Measurements from ENCODE around the gene TMEM134.

DNA sequence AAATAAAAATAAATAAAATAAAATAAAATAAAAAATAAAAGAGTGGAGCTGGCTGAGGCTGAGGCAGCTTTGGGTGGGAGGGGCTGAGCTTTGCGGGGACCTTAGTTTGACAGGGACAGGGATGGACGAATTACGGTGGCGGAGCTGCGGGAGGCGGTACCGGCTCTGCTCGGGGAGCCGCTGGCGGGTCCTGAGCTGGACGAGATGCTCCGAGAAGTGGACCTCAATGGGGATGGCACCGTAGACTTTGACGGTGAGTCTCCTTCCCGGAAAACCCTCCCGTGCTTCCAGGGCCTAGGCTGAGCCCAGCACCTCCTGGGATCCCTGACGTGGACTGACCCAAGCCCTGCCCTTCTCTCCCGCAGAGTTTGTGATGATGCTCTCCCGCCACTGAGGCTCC lies 10.8 kb downstream of the TMEM134 start:
- TF ChIP-seq POLR2A (IDR thresholded peaks at IDR 0.05): no peak
- TF ChIP-seq, protein P1, sequence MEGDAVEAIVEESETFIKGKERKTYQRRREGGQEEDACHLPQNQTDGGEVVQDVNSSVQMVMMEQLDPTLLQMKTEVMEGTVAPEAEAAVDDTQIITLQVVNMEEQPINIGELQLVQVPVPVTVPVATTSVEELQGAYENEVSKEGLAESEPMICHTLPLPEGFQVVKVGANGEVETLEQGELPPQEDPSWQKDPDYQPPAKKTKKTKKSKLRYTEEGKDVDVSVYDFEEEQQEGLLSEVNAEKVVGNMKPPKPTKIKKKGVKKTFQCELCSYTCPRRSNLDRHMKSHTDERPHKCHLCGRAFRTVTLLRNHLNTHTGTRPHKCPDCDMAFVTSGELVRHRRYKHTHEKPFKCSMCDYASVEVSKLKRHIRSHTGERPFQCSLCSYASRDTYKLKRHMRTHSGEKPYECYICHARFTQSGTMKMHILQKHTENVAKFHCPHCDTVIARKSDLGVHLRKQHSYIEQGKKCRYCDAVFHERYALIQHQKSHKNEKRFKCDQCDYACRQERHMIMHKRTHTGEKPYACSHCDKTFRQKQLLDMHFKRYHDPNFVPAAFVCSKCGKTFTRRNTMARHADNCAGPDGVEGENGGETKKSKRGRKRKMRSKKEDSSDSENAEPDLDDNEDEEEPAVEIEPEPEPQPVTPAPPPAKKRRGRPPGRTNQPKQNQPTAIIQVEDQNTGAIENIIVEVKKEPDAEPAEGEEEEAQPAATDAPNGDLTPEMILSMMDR (IDR thresholded peaks at IDR 0.05): no peak

Data from esophagus squamous epithelium (tissue), 4 donors.